ENCODE results near the gene ALDH3A1. TPM values are rescaled to one million over a fixed set of nuclear protein-coding genes. Genes with fewer than 3 reads are reported as not detected.

ALDH3A1 gene
- total RNA-seq, 1 donor from 2014 or later = 2.8 TPM

- DNase-seq (ENCODE audit: low read depth) = no peak
These were observed 42.0 kb downstream of the ALDH3A1 start for GRCh38 chr17:19705771-19706770.

- DNase-seq (ENCODE audit: low read depth) = no peak
These were observed 42.9 kb downstream of the ALDH3A1 start for GRCh38 chr17:19705201-19705600.

DNA sequence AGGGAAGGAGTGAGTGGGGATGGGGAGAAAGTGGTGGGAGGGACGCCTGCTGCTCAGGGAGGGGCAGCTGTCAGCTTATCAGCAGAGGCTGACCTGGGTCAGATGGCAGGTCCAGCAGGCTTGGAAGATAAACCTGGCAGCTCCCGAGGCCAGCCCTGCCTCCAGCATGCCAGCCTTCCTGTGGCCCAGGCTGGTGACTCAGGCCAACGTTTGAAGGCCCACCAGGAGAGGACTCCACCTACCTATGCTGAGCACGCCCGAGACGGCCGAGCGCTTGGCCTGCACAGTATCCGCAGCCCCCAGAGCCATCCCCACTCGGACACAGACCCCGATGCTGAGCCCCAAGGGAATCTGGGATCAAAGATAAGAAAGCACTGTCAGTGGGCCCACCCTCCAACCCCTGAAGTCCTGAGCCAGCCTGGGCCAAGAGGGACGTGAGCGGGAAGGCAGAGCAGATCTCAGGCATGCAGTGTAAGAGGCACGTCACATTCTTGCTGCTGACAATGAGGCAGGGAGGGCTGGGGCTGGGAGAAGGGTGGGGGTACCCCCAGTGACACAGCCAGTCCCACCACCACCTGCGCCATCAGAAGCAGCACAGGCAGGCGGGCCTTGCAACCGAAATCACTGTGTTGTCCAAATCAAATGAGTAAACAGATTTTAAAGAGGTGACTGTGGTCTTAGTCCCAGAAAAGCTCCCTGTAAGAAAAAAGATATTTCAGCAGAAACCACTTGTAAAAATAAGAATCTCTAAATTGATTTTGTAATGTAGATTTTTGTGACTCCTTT is 44.1 kb downstream of the ALDH3A1 start:
- no peak for DNase-seq (ENCODE audit: low read depth)

DNA sequence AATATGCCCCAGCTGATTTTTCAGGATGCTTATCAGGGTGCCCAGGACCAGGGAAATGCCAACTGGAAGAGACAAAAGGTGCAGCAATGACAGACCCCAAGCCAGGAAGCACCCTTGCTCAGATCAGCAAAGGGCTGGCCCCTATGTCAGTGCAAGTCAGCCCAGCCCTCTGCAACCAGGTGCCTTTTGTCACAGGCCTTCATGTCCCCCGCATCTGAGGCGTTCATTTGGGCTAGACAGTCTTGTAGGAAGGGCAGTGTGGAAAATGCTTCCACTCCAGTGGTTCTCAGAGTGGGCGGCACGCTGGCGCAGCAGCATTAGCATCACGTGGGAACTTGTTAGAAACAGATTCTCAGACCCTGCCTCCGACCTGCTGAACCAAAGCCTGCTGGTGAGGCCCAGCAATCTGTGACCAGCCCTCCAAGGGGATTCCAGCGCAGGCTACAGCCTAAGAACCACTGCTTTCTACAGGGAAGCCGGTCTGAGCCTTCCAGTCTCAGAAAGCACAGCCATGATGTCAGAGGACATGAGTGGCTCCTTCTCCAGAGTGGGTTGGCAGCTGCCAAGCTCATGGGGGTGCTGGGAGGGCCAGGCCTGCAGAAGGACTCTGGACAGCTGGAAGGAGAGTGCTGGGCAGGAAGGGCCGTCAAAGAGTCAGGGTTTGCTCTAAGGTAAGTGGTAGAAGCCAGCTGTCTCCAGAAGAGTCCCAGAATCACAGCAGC is 44.8 kb downstream of the ALDH3A1 start:
- DNase-seq (ENCODE audit: low read depth) = peak; percentile 87

DNA sequence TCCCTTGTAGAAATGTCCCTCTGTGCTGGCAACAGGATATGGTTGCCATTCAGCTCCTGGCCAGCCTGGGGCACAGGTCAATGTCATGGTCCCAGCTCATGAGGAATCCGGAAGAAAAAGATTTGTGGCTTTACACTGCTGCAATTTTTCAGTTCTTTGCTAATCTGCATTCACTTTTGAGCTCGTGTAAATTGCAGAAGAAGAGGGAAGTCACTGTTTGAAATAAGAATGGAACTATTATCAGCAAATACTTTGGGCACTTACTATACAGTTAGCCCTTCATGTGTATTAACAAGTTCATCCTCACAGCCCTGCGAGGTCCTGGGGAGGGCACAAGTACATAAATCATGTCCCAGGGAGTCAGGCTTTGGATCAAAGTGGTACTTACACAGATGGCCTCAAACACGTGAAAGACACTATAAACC is 45.9 kb downstream of the ALDH3A1 start:
- no peak for DNase-seq (ENCODE audit: low read depth)

Other genes starting within 250 kb of the ALDH3A1 start
- gene SLC47A1, start 214.4 kb downstream of the ALDH3A1 start, total RNA-seq = 0.24 and 2.2 TPM in 2 replicates
- gene ALDH3A2, start 99.5 kb downstream of the ALDH3A1 start, total RNA-seq = 102 and 137 TPM in 2 replicates
- gene SLC47A2, start 31.7 kb downstream of the ALDH3A1 start, total RNA-seq = 3.8 and 5.6 TPM in 2 replicates
- 10.2 and 18.0 TPM in 2 replicates for gene ULK2, start 119.6 kb upstream of the ALDH3A1 start, total RNA-seq
- 19.0 and 23.0 TPM in 2 replicates for gene AKAP10, start 229.5 kb upstream of the ALDH3A1 start, total RNA-seq

Data from myocyte (in vitro differentiated cells).